Pancreas (tissue), 10 donors: ENCODE measurements around the gene NINJ1. TPM values are rescaled to one million over a fixed set of nuclear protein-coding genes. Genes with fewer than 3 reads are reported as not detected.

Source experiments
- ATAC-seq, 4 donors: fragments of 200-7000 bp; cut with Tn5 transposase; one replicate each; pipeline versions ENCODE4 v1.8.0 to v1.9.1; 2020; ENCODE audit warnings: mild to moderate bottlenecking in 4 of 4, moderate library complexity in 4 of 4
- DNase-seq, 6 donors: peaks; one replicate each; pipeline ENCODE4 v3.0.0-alpha.2; 2020
- FAIRE-seq: peaks from 2 replicates; lab custom pipeline; 2012; peaks lifted over from hg19 to GRCh38; lab: Jason Lieb, UNC
- H3K27ac ChIP-seq, 4 donors: fragments of 200-600 bp; sonication (generic); 1 replicate in 3 of 4; 2 replicates in 1 of 4; pipeline versions ENCODE4 v1.5.0 to v1.8.0; 2020
- H3K27me3 ChIP-seq, 4 donors: fragments of 200-600 bp; one replicate each; pipeline ENCODE4 v1.8.0; 2021
- H3K36me3 ChIP-seq, 3 donors: fragments of 200-600 bp; sonication (generic) in 1 of 3; one replicate each; pipeline versions ENCODE4 v1.5.0 to v1.8.0; 2020 to 2021
- H3K4me1 ChIP-seq, 3 donors: fragments of 200-600 bp; one replicate each; pipeline ENCODE4 v1.8.0; 2021
- H3K4me3 ChIP-seq, 4 donors: fragments of 200-600 bp; sonication (generic) in 2 of 4; one replicate each; pipeline versions ENCODE4 v1.5.0 to v1.8.0; 2020 to 2021
- H3K9me3 ChIP-seq, 4 donors: fragments of 200-600 bp; one replicate each; pipeline ENCODE4 v1.8.0; 2021
- WGBS, 2 donors: extraction: QIAGEN DNeasy Blood & Tissue Kit; methylation state at CpG; one replicate each; pipeline ENCODE4 v1.1.7; 2013; 5-methylcytosine and 5-hydroxymethylcytosine counted together
- intact Hi-C, 3 donors: fragments of 100-400 bp; cut with DNase I; formaldehyde crosslinking; loops; one replicate each; pipeline versions ENCODE4 v1.11.1 to v1.14.2; 2022
- polyA plus RNA-seq, 2 donors: library from polyadenylated mRNA; stranded (reverse); fragments of 200-250 nt; gene quantifications; one replicate each; pipeline ENCODE4 v1.2.3, GENCODE V29; 2013
- total RNA-seq, 6 donors: library from RNA; stranded (reverse); fragmentation: NEBNext Ultra II Directional in 4 of 6; extraction: Animal tissue kit (Norgen Biotek cat#: 25700) in 4 of 6; gene quantifications; one replicate each; pipeline versions ENCODE4 v1.2.1 to v1.2.4, GENCODE V29; 2021 to 2023
- TF ChIP-seq, protein P1 (sequence below), 4 donors: fragments of 200-600 bp; sonication (generic) in 3 of 4; IDR thresholded peaks; one replicate each; pipeline versions ENCODE4 v1.5.0 to v1.8.0; 2021; ENCODE audit warnings: antibody characterized with exemption in 4 of 4
- donor health status: healthy with polysubstance abuse.
- donor health status: DM: no; HTN: no; CAD: no; lungs with moderate emphysema.
- donor health status: DM: no; HTN: no; CAD: no.
- donor health status: control.
- donor health status: control.
- donor health status: Bipolar disorder and iron deficiency.
- donor health status: DM: yes; HTN: yes; CAD: no.
- donor health status: DM: no; HTN: no; CAD: no.
- donor health status: DM: no; HTN: no; CAD: no.
- donor health status: DM: yes; HTN: yes; CAD: no.

Gene NINJ1
- total and polyA plus RNA-seq, 8 donors = 15.6 to 33.2 (median 21.3) TPM

GRCh38 chr9:93116072-93116961, 17.7 kb downstream of the NINJ1 start:
- peaks cover 3 to 9% (median 4%) of the 10 kb centered on the region in 3 donors for H3K4me1 ChIP-seq

DNA sequence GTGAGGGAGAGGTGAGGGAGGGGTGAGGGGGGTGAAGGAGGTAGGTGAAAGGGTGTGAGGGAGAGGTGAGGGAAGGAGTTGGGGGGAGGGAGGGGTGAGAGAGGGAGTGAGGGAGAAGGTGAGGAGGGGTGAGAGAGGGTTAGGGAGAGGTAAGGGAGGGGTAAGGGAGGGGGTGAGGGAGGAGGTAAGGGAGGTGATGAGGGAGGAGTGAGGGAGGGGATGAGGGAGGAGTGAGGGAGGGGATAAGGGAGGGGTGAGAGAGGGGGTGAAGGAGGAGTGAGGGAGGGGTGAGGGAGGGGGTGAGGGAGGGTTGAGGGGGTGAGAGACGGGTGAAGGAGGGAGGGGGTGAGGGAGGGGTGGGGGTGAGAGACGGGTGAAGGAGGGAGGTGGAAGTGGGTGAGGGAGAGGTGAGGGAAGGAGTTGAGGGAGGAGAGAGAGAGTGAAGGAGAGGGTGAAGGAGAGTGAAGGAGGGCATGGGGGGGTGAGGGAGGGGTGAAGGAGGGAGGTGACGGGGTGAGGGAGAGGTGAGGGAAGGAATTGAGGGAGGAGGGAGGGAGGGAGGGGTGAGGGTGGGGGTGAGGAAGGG, 18.5 kb downstream of the NINJ1 start:
- Histone ChIP-seq H3K36me3 (no peaks in the 10 kb centered on the region), H3K4me3 (no peak overlapping the region), H3K27me3 (no peaks in the 10 kb centered on the region), H3K27ac (no peak overlapping the region), H3K9me3 (no peaks in the 10 kb centered on the region), H3K4me1 (peaks cover 3 to 8% (median 4%) of the 10 kb centered on the region in 3 donors)
- DNase-seq (peak in 3 of 6 donors; percentile 1 to 18 (median 2)), ATAC-seq (no peak), FAIRE-seq (no peak)
- intact Hi-C loops = no loop called here
- 14 to 34% methylated on average over 2 to 3 of the region's 3 CpGs for WGBS, 2 donors
- TF ChIP-seq, protein P1, sequence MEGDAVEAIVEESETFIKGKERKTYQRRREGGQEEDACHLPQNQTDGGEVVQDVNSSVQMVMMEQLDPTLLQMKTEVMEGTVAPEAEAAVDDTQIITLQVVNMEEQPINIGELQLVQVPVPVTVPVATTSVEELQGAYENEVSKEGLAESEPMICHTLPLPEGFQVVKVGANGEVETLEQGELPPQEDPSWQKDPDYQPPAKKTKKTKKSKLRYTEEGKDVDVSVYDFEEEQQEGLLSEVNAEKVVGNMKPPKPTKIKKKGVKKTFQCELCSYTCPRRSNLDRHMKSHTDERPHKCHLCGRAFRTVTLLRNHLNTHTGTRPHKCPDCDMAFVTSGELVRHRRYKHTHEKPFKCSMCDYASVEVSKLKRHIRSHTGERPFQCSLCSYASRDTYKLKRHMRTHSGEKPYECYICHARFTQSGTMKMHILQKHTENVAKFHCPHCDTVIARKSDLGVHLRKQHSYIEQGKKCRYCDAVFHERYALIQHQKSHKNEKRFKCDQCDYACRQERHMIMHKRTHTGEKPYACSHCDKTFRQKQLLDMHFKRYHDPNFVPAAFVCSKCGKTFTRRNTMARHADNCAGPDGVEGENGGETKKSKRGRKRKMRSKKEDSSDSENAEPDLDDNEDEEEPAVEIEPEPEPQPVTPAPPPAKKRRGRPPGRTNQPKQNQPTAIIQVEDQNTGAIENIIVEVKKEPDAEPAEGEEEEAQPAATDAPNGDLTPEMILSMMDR (IDR thresholded peaks at IDR 0.05) = no peak

More at GRCh38 chr9:93116072-93116961, 17.7 kb downstream of the NINJ1 start:
- TF ChIP-seq, protein P1 (IDR thresholded peaks at IDR 0.05) = no peak
- FAIRE-seq = no peak
- Histone ChIP-seq H3K4me3 (no peak overlapping the region), H3K9me3 (no peaks in the 10 kb centered on the region), H3K36me3 (peaks cover 0 to 3% (median 2%) of the 10 kb centered on the region in 3 donors), H3K27me3 (no peaks in the 10 kb centered on the region), H3K27ac (peak overlapping the region in 2 of 4 donors; percentile 69 to 72)
- intact Hi-C loops = no loop called here
- ATAC-seq = peak in 3 of 4 donors; percentile 49 to 59 (median 58)
- DNase-seq = peak; percentile 10 to 75 (median 51)
- WGBS, 2 donors = 66 to 68% methylated on average over 17 of the region's 17 CpGs

- no peak for ATAC-seq
- DNase-seq = peak in 1 of 6 donors; percentile 10
- Histone ChIP-seq H3K4me1 (peaks cover 0 to 3% (median 0%) of the 10 kb centered on the region in 3 donors), H3K36me3 (no peaks in the 10 kb centered on the region), H3K27me3 (no peaks in the 10 kb centered on the region), H3K9me3 (no peaks in the 10 kb centered on the region), H3K27ac (no peak overlapping the region), H3K4me3 (no peak overlapping the region)
- intact Hi-C loops = no loop called here
- FAIRE-seq = no peak
- 78 to 83% methylated on average over 5 of the region's 5 CpGs for WGBS, 2 donors
- TF ChIP-seq, protein P1 (IDR thresholded peaks at IDR 0.05) = no peak
Observed at GRCh38 chr9:93114984-93115335, 19.1 kb downstream of the NINJ1 start.

DNA sequence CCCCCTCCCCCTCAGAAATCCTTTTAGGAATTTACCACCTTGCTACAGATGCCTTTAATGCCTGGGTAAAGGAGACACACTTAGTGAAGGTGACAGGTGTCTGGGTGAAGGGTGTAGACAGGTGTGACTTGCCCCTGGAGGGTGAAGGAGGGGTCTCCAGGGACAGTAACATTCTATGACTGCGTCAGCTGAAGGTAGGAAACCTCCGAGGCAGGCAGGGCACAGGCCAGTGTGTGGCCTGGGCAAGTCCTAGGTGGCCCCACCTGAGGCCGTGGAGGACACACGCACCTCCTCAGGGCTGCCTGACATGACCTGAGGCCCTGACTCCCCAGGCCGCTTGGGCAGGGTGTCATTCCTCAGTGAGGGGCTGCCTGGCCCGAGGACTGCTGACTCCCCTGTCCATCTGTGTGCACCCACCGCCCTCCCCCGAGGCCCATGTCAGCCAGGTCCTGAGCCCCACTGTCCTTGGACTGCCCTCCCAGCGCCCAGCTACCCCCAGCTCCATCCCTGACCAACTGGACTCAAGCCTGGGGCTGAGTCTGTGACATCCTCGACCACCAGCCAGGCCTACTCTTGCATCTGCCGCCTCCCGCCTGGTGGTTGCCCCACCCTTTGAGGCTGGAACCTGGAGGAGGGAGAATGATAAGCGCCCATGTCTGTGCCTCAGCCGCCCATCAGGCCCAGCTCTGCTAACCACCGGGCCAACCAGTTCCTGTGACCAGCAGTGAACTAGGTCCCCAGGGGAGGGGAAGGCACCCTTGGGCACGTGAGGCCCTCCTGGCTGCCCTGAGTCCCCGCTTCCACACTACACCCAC, 19.7 kb downstream of the NINJ1 start:
- no peaks in the 10 kb centered on the region for H3K27me3 ChIP-seq
- DNase-seq = peak in 4 of 6 donors; percentile 21 to 59 (median 40)
- TF ChIP-seq, protein P1 (IDR thresholded peaks at IDR 0.05) = no peak
- no peaks in the 10 kb centered on the region for H3K4me1 ChIP-seq
- no peak for ATAC-seq
- intact Hi-C loops = no loop called here
- H3K4me3 ChIP-seq = no peak overlapping the region
- H3K27ac ChIP-seq = peak overlapping the region in 1 of 4 donors; percentile 17
- WGBS, 2 donors = 84 to 91% methylated on average over 16 to 17 of the region's 17 CpGs
- FAIRE-seq = no peak
- no peaks in the 10 kb centered on the region for H3K36me3 ChIP-seq
- H3K9me3 ChIP-seq = no peaks in the 10 kb centered on the region
